Smooth muscle cell (in vitro differentiated cells): ENCODE results near the gene MARCHF10. TPM values are rescaled to one million over a fixed set of nuclear protein-coding genes. Genes with fewer than 3 reads are reported as not detected.

ENCODE experiments used
- DNase-seq: peaks from one replicate; lab custom pipeline; 2025; ENCODE audit not compliant: unreplicated experiment; lab: John Stamatoyannopoulos, UW
- H2AFZ ChIP-seq: fragments of 200-600 bp; sonication (generic); 2 replicates; pipeline ENCODE4 v1.6.0; 2016; ENCODE audit warnings: antibody characterized with exemption, low read depth, mild to moderate bottlenecking
- H3F3A ChIP-seq: fragments of 200-600 bp; sonication (generic); 2 replicates; pipeline ENCODE4 v1.6.0; 2017; ENCODE audit warnings: antibody characterized with exemption, low read depth
- H3K27ac ChIP-seq: fragments of 200-600 bp; sonication (generic); 2 replicates; pipeline ENCODE4 v1.5.1; 2016; ENCODE audit warnings: low read depth, mild to moderate bottlenecking
- H3K27me3 ChIP-seq: fragments of 200-600 bp; sonication (generic); 2 replicates; pipeline ENCODE4 v1.6.1; 2016; ENCODE audit warnings: low read depth, mild to moderate bottlenecking
- H3K36me3 ChIP-seq: fragments of 200-600 bp; sonication (generic); 2 replicates; pipeline ENCODE4 v1.5.1; 2016; ENCODE audit warnings: low read depth
- H3K4me1 ChIP-seq: fragments of 200-600 bp; sonication (generic); 2 replicates; pipeline ENCODE4 v1.5.1; 2016; ENCODE audit warnings: low read depth
- H3K4me2 ChIP-seq: fragments of 200-600 bp; sonication (generic); 2 replicates; pipeline ENCODE4 v1.6.0; 2016; ENCODE audit warnings: mild to moderate bottlenecking
- H3K4me3 ChIP-seq: fragments of 200-600 bp; sonication (generic); 2 replicates; pipeline ENCODE4 v1.5.1; 2016; ENCODE audit warnings: mild to moderate bottlenecking
- H3K79me2 ChIP-seq: fragments of 200-600 bp; sonication (generic); 2 replicates; pipeline ENCODE4 v1.6.0; 2016; ENCODE audit warnings: low read depth, mild to moderate bottlenecking
- H3K9ac ChIP-seq: fragments of 200-600 bp; sonication (generic); 2 replicates; pipeline ENCODE4 v1.6.0; 2016; ENCODE audit warnings: low read depth
- H3K9me3 ChIP-seq: fragments of 200-600 bp; sonication (generic); replicated peaks from 2 replicates; pipeline ENCODE4 v1.5.1; 2016; ENCODE audit warnings: low read depth
- H4K20me1 ChIP-seq: fragments of 200-600 bp; sonication (generic); 2 replicates; pipeline ENCODE4 v1.6.0; 2016; ENCODE audit warnings: low read depth
- CTCF ChIP-seq: fragments of 200-600 bp; sonication (generic); IDR thresholded peaks from 2 replicates; pipeline ENCODE4 v1.5.1; 2017; ENCODE audit warnings: borderline replicate concordance, mild to moderate bottlenecking, antibody characterized with exemption; ENCODE audit not compliant: insufficient read depth, poor library complexity, severe bottlenecking
- WGBS: methylation state at CpG from one replicate; pipeline ENCODE4 v1.1.7; 2016; ENCODE audit warnings: low lambda C conversion rate; 5-methylcytosine and 5-hydroxymethylcytosine counted together
- polyA plus RNA-seq: library from polyadenylated mRNA; unstranded; fragments of >200 nt; fragmentation: Nextera tagmentation; extraction: Ambion mirVana; gene quantifications from 2 replicates; pipeline ENCODE4 v1.2.1, GENCODE V29; 2016
- total RNA-seq: library from RNA; depleted of rRNA; stranded (reverse); fragments of >200 nt; gene quantifications from 2 replicates; pipeline ENCODE4 v1.2.3, GENCODE V29; 2014

MARCHF10 gene
- total and polyA plus RNA-seq, 2 experiments from 2014 or later = not detected

DNA sequence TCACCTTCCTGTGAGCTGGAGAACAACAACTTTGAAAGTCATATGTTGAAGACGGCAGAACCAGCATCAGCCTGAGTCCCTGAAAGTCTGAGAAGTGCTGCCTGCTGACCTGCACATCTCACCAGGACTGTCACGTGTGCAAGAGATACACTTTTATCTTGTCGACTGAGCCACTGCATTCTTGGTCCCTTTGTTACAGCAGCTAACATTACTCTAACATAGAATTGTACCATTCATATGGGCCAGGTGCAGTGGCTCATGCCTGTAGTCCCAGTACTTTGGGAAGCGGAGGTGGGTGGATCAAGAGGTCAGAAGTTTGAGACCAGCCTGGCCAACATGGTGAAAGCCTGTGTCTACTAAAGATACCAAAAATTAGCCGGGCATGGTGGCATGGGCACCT, 40.1 kb downstream of the MARCHF10 start:
- Histone ChIP-seq H3F3A (no peaks in the 10 kb centered on the region), H3K4me3 (no peak overlapping the region), H3K36me3 (no peaks in the 10 kb centered on the region), H3K27ac (no peak overlapping the region), H3K4me1 (no peaks in the 10 kb centered on the region), H3K79me2 (no peaks in the 10 kb centered on the region), H4K20me1 (no peaks in the 10 kb centered on the region), H3K27me3 (no peaks in the 10 kb centered on the region), H3K9me3 (no peaks in the 10 kb centered on the region), H3K4me2 (no peak overlapping the region), H2AFZ (no peak overlapping the region), H3K9ac (no peak overlapping the region)
- 95% methylated on average over 5 of the region's 5 CpGs for WGBS
- no peak for TF ChIP-seq CTCF
- DNase-seq = no peak

- Histone ChIP-seq H3F3A (no peaks in the 10 kb centered on the region), H3K79me2 (no peaks in the 10 kb centered on the region), H3K9me3 (no peaks in the 10 kb centered on the region), H3K4me3 (no peak overlapping the region), H2AFZ (no peak overlapping the region), H4K20me1 (no peaks in the 10 kb centered on the region), H3K4me2 (no peak overlapping the region), H3K27me3 (peaks cover 8% of the 10 kb centered on the region), H3K4me1 (peaks cover 5% of the 10 kb centered on the region), H3K36me3 (no peaks in the 10 kb centered on the region), H3K9ac (no peak overlapping the region), H3K27ac (no peak overlapping the region)
- WGBS = 80% methylated on average over 10 of the region's 10 CpGs
- DNase-seq = no peak
- TF ChIP-seq CTCF = no peak
Observed at GRCh38 chr17:62765351-62765750, 42.8 kb downstream of the MARCHF10 start.

DNA sequence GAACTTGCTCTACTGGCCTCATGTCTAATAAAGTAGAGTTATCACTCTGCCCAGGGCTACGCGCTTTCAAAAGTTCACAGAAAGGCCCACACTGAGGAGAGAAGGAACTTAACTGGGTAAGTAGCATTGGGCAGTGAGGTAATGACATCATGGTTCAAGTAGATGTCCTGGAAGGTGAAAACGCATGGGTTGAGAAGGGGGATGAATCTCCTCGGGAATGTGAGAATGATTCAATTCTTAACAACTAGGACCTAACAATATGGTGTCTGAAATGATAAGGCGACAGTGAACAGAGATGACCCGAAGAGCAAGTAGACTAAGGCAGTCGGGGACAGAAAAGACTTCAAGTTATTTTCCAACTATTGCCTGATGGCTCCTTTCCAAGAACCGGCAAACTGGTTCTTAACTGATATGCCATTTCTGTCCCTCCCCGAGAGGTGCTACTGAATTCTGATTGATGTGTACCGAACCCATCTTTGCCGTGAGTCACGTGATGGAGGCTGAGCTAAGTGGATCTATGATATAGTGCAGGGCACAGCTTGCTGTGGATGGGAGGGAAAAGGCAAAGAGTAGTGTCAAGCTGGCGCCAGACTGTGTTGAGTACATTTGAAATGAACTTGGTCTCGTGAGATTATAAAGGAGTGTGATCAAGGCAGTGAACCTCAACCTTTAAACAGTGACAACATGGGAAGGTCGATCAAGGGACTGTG, 44.1 kb downstream of the MARCHF10 start:
- H3K4me2 ChIP-seq = no peak overlapping the region
- no peak overlapping the region for H3K4me3 ChIP-seq
- no peaks in the 10 kb centered on the region for H3K9me3 ChIP-seq
- no peak overlapping the region for H3K27ac ChIP-seq
- no peaks in the 10 kb centered on the region for H3K36me3 ChIP-seq
- WGBS = 92% methylated on average over 15 of the region's 15 CpGs
- H3K27me3 ChIP-seq = peaks cover 8% of the 10 kb centered on the region
- peaks cover 5% of the 10 kb centered on the region for H3K4me1 ChIP-seq
- no peak overlapping the region for H2AFZ ChIP-seq
- TF ChIP-seq CTCF = no peak
- no peak for DNase-seq
- no peaks in the 10 kb centered on the region for H4K20me1 ChIP-seq
- H3F3A ChIP-seq = no peaks in the 10 kb centered on the region
- no peak overlapping the region for H3K9ac ChIP-seq
- no peaks in the 10 kb centered on the region for H3K79me2 ChIP-seq

DNA sequence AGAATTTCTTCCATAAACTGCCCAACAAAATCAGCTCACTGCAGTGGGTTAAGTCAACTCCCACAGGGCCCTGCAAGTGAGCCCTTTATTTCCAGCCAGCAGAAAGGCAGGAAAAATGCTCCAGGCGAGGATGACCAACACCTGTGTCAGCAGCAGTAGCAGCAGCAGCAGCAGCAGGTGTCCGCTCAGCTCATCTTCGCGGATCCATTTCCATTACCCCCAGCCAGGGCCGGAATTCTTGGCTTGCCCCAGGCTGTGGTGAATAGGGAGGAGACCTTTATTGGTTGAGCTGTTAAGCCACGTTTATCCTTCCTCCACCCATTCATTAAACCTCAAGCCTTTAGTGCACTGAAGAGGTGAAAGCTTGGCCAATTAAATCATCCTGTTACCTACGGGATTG, 46.2 kb downstream of the MARCHF10 start:
- 25% methylated on average over 7 of the region's 7 CpGs for WGBS
- peaks cover 8% of the 10 kb centered on the region for H3K27me3 ChIP-seq

More for the DNA sequence above, 46.2 kb downstream of the MARCHF10 start:
- H3K36me3 ChIP-seq = no peaks in the 10 kb centered on the region
- no peak overlapping the region for H3K27ac ChIP-seq
- H3K9me3 ChIP-seq = no peaks in the 10 kb centered on the region
- no peaks in the 10 kb centered on the region for H3F3A ChIP-seq
- no peak for TF ChIP-seq CTCF
- no peak overlapping the region for H3K4me2 ChIP-seq
- H3K4me3 ChIP-seq = no peak overlapping the region
- no peak overlapping the region for H3K9ac ChIP-seq
- peaks cover 5% of the 10 kb centered on the region for H3K4me1 ChIP-seq
- no peaks in the 10 kb centered on the region for H4K20me1 ChIP-seq
- no peak for DNase-seq
- H3K79me2 ChIP-seq = no peaks in the 10 kb centered on the region
- H2AFZ ChIP-seq = no peak overlapping the region
